Type B pancreatic cell (in vitro differentiated cells): ENCODE data around the gene SWI5. TPM values are rescaled to one million over a fixed set of nuclear protein-coding genes. Genes with fewer than 3 reads are reported as not detected.

ENCODE experiments used
- DNase-seq: peaks from one replicate; pipeline ENCODE4 v3.0.0; 2021; ENCODE audit warnings: mixed read lengths; ENCODE audit not compliant: unreplicated experiment; ENCODE audit errors: extremely low spot score
- H3K27ac Mint-ChIP-seq: 2 replicates; pipeline ENCODE4 v1.8.0; 2021; ENCODE audit warnings: mild to moderate bottlenecking, mixed read lengths
- H3K27me3 Mint-ChIP-seq: 2 replicates; pipeline ENCODE4 v1.8.0; 2021; ENCODE audit warnings: mixed read lengths
- H3K36me3 Mint-ChIP-seq: 2 replicates; pipeline ENCODE4 v1.8.0; 2021; ENCODE audit warnings: mixed read lengths
- H3K4me1 Mint-ChIP-seq: one replicate; pipeline ENCODE4 v1.8.0; 2021; ENCODE audit warnings: mixed read lengths; ENCODE audit not compliant: unreplicated experiment
- H3K4me3 Mint-ChIP-seq: 2 replicates; pipeline ENCODE4 v1.8.0; 2021; ENCODE audit warnings: mild to moderate bottlenecking, mixed read lengths
- H3K9me3 Mint-ChIP-seq: 2 replicates; pipeline ENCODE4 v1.8.0; 2021; ENCODE audit warnings: mixed read lengths
- total RNA-seq: library from RNA; stranded (reverse); gene quantifications from 2 replicates; pipeline ENCODE4 v1.2.1, GENCODE V29; 2021; ENCODE audit warnings: low replicate concordance
- TF ChIP-seq, protein P1 (sequence below): fragments of 200-600 bp; sonication (generic); conservative IDR thresholded peaks from 2 replicates; pipeline ENCODE4 v1.5.0; 2021; ENCODE audit warnings: antibody characterized with exemption, mild to moderate bottlenecking

SWI5 gene
- total RNA-seq, 1 donor from 2014 or later, result 23.0 TPM

DNA sequence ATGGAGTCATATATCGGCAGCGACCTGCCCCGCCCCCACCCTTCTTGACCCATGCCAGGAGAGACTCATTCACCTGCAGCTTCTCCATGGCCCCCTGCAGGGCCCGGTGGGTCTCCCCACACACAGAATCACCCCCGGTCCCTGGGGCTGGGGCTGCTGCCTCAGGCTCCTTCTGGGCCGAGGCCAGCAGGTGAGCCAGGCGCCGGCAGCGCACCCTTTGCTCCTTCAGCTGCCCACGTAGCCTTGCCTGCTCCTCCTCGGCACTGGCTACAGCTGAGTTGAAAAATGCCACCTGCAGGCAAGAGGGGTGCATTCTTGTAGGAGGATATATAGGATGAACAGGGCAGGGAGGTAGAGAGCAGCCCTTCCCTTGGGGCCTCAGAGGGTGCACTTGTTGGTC lies 18.2 kb upstream of the SWI5 start:
- no peak for DNase-seq
- Mint-ChIP-seq H3K4me1 (peaks cover 8% of the 10 kb centered on the region), H3K9me3 (no peaks in the 10 kb centered on the region), H3K4me3 (no peak overlapping the region), H3K27ac (peak overlapping the region; percentile 68), H3K27me3 (no peaks in the 10 kb centered on the region), H3K36me3 (peaks cover 15% of the 10 kb centered on the region)
- TF ChIP-seq, protein P1, sequence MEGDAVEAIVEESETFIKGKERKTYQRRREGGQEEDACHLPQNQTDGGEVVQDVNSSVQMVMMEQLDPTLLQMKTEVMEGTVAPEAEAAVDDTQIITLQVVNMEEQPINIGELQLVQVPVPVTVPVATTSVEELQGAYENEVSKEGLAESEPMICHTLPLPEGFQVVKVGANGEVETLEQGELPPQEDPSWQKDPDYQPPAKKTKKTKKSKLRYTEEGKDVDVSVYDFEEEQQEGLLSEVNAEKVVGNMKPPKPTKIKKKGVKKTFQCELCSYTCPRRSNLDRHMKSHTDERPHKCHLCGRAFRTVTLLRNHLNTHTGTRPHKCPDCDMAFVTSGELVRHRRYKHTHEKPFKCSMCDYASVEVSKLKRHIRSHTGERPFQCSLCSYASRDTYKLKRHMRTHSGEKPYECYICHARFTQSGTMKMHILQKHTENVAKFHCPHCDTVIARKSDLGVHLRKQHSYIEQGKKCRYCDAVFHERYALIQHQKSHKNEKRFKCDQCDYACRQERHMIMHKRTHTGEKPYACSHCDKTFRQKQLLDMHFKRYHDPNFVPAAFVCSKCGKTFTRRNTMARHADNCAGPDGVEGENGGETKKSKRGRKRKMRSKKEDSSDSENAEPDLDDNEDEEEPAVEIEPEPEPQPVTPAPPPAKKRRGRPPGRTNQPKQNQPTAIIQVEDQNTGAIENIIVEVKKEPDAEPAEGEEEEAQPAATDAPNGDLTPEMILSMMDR, result no peak

DNA sequence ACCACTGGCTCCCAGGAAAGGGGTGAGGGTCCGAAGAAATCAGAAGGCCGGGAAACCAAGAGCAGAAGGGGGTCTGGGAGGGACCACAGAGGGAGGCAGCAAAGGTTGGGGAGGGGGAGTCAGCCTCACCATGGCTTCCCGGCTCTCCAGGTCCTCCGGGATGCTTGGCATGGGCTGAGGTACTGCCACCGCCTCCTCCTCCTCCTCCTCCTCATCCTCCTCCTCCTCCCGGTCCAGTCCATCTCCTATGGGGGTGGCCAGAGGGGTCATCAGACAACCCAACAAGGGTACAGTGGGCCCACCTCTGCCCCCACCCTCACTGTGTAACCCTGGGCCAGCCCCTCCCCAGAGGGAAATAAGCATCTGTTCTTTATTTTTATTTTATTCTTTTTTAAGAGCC lies 17.8 kb upstream of the SWI5 start:
- H3K4me1 Mint-ChIP-seq, result peaks cover 8% of the 10 kb centered on the region
- TF ChIP-seq, protein P1, result no peak
- no peak for DNase-seq
- H3K27ac Mint-ChIP-seq, result no peak overlapping the region
- no peaks in the 10 kb centered on the region for H3K27me3 Mint-ChIP-seq
- no peaks in the 10 kb centered on the region for H3K9me3 Mint-ChIP-seq
- peaks cover 18% of the 10 kb centered on the region for H3K36me3 Mint-ChIP-seq
- no peak overlapping the region for H3K4me3 Mint-ChIP-seq

DNA sequence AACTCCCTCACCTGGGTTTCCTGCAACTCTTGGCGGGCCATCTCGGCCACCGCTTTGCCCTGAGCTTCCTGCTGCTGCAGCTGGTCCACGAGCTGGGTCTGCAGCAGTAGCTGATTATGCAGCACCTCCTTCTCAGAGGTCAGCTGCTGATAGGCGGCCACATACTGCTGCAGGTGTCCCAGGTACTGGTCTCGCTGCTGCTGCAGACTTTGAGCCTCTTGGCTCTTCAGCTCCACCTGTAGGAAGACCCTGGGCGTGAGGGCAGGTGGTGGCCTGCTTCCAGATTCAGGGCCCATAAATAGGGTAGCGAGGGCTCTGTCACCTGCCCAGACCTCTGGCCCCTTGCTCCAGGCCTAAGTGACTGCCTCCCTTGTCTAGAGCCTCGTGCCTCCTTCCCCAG lies 16.9 kb upstream of the SWI5 start:
- H3K4me1 Mint-ChIP-seq, result peaks cover 8% of the 10 kb centered on the region
- peaks cover 18% of the 10 kb centered on the region for H3K36me3 Mint-ChIP-seq
- H3K27me3 Mint-ChIP-seq, result no peaks in the 10 kb centered on the region
- no peaks in the 10 kb centered on the region for H3K9me3 Mint-ChIP-seq
- peak overlapping the region; percentile 46 for H3K27ac Mint-ChIP-seq
- no peak overlapping the region for H3K4me3 Mint-ChIP-seq
- DNase-seq, result no peak
- TF ChIP-seq, protein P1, result no peak

DNA sequence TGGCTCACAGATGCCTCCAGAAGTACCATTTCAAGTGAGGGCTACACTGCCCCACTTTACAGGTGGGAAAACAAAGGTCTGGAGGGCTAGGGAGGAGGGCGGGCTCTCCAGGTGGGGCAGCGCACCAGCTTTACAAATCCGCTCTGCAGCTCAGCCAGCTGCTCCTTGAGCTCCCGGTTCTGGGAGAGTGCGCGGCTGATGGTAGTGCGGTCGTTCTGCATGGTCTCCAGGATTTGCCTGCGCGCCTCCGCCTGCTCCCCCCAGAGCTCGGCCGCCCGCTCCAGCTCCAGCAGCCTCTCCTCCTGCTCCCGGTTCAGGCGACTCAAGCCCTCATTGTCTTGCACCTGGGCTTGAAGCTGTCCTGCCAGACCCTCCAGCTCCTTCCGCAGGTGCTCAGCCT lies 15.7 kb upstream of the SWI5 start:
- DNase-seq, result no peak
- no peaks in the 10 kb centered on the region for H3K9me3 Mint-ChIP-seq
- TF ChIP-seq, protein P1, result no peak
- no peak overlapping the region for H3K27ac Mint-ChIP-seq
- H3K4me3 Mint-ChIP-seq, result no peak overlapping the region
- H3K27me3 Mint-ChIP-seq, result no peaks in the 10 kb centered on the region
- H3K36me3 Mint-ChIP-seq, result peaks cover 26% of the 10 kb centered on the region
- peaks cover 3% of the 10 kb centered on the region for H3K4me1 Mint-ChIP-seq

DNA sequence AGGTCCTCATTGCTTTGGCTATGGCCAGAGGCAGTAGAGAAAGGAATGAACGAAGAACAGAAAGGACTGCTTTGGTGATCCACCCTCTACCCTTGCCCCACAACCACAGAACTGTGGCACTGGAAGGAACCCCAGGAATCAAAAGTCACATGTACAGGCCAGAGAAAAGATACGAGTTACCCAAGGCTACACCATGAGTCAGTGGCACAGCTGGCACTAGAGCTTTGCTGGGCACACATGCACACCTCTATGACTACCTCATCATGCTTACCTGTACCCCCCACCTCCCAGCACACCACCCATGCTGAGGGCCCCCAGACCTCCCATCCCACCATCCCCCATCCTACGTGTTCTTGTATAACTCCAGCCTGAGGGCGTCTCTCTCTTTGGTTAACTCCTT lies 13.4 kb upstream of the SWI5 start:
- Mint-ChIP-seq H3K27me3 (no peaks in the 10 kb centered on the region), H3K36me3 (peaks cover 26% of the 10 kb centered on the region), H3K4me3 (no peak overlapping the region), H3K27ac (no peak overlapping the region), H3K9me3 (no peaks in the 10 kb centered on the region), H3K4me1 (peaks cover under 1% of the 10 kb centered on the region)
- DNase-seq, result no peak
- TF ChIP-seq, protein P1, result no peak

DNA sequence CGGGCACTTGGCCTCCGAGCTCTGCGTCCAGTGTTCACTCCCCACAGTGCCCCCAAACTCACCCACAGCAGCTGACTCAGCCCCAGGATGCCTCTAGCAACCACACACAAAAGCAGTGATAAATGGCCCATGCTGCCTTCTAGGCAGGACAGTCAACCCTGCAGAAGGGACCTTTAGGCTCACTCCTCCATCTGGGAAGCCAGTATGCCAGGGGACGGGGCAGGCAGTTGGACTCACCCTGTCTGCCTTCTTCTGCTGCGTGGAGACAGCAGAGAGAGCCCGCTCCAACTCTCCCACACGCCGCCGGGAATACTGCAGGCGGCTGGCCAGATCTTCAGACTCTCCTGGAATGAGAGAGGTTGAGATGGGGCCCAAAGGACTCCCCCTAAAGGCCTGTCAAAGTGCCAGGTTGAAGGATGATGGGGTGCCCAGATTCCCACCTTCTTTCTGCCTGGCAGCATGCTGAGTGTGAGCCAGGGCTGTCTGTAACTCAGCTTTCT lies 10.7 kb upstream of the SWI5 start:
- TF ChIP-seq, protein P1, result no peak
- no peaks in the 10 kb centered on the region for H3K9me3 Mint-ChIP-seq

More for the DNA sequence above, 10.7 kb upstream of the SWI5 start:
- no peaks in the 10 kb centered on the region for H3K27me3 Mint-ChIP-seq
- H3K4me1 Mint-ChIP-seq, result no peaks in the 10 kb centered on the region
- no peak overlapping the region for H3K27ac Mint-ChIP-seq
- DNase-seq, result no peak
- no peak overlapping the region for H3K4me3 Mint-ChIP-seq
- peaks cover 32% of the 10 kb centered on the region for H3K36me3 Mint-ChIP-seq
